NB4 (cell line): ENCODE measurements around the gene BICRA.

Source experiments
- CTCF ChIP-seq: IDR thresholded peaks from one replicate; pipeline ENCODE4 v1.5.1; 2012; ENCODE audit warnings: low read depth, low read length
- MYC ChIP-seq: IDR thresholded peaks from 2 replicates; pipeline ENCODE4 v1.6.1; 2011; ENCODE audit warnings: low read depth, low read length

DNA sequence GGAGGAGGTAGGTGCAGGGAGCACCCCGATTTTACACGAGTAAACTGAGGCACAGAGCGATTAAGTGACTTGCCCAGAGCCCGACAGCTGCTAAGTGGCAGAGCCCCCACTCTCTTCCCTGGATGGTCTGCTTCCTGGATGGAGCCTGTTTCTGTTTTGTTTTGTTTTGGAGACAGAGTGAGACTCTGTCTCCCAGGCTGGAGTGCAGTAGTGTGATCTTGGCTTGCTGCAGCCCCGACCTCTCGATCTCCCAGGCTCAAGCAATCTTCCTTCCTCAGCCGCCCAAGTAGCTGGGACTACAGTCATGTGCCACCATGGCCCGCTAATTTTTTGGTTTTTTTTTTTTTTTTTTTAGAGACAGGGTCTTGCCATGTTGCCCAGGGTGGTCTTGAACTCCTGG, 17.3 kb downstream of the BICRA start:
- no peak for TF ChIP-seq CTCF
- no peak for TF ChIP-seq MYC
